Stomach (tissue), 9 donors: ENCODE measurements around the gene GAS2. TPM values are rescaled to one million over a fixed set of nuclear protein-coding genes. Genes with fewer than 3 reads are reported as not detected.
A peak's percentile ranks its signal among the peaks of the same experiment; 100 is the strongest.
"Not testable (repeated sequence)": the region's sequence is repeated elsewhere in the genome, so short reads cannot be mapped to it uniquely, and the experiment has no call there.

Experiments
- DNase-seq, 2 donors: peaks; one replicate each; pipeline versions ENCODE4 v3.0.0 to v3.0.0-alpha.2; 2013 to 2019
- H3K27ac ChIP-seq, 5 donors: fragments of 200-600 bp in 4 of 5; sonication (generic) in 4 of 5; one replicate each; pipeline ENCODE4 v1.5.1; 2013 to 2019; ENCODE audit warnings: mild to moderate bottlenecking in 1 of 5, moderate library complexity in 1 of 5
- H3K27me3 ChIP-seq, 3 donors: fragments of 200-600 bp; sonication (generic); one replicate each; pipeline ENCODE4 v1.5.1; 2017 to 2019; ENCODE audit warnings: mixed run types in 1 of 3
- H3K36me3 ChIP-seq, 4 donors: fragments of 200-600 bp; sonication (generic); 1 replicate in 3 of 4; 2 replicates in 1 of 4; pipeline ENCODE4 v1.5.1; 2016 to 2019
- H3K4me1 ChIP-seq, 4 donors: fragments of 200-600 bp; sonication (generic); one replicate each; pipeline ENCODE4 v1.5.1; 2016 to 2019
- H3K4me3 ChIP-seq, 4 donors: fragments of 200-600 bp; sonication (generic) in 3 of 4; one replicate each; pipeline ENCODE4 v1.5.1; 2016 to 2019; ENCODE audit warnings: mild to moderate bottlenecking in 1 of 4
- H3K9me3 ChIP-seq, 4 donors: fragments of 200-600 bp; sonication (generic); one replicate each; pipeline ENCODE4 v1.5.1; 2016 to 2019
- EP300 ChIP-seq: sonication (generic); formaldehyde crosslinking; IDR thresholded peaks from one replicate; pipeline ENCODE4 v1.6.1; 2017; ENCODE audit warnings: antibody characterized with exemption
- POLR2A ChIP-seq, 4 donors: fragments of 450-650 bp; IDR thresholded peaks; one replicate each; pipeline ENCODE4 v1.6.1; 2016; ENCODE audit warnings: antibody characterized with exemption in 4 of 4, control low read depth in 2 of 4, mild to moderate bottlenecking in 1 of 4, moderate library complexity in 1 of 4
- POLR2AphosphoS5 ChIP-seq, 3 donors: sonication (generic); formaldehyde crosslinking; IDR thresholded peaks; one replicate each; pipeline ENCODE4 v1.6.1; 2016; ENCODE audit warnings: antibody characterized with exemption in 3 of 3
- WGBS, 5 donors: extraction: QIAGEN DNeasy Blood & Tissue Kit in 3 of 5; methylation state at CpG; one replicate each; pipeline versions ENCODE4 v1.1.5 to v1.1.7; 2013 to 2018; 5-methylcytosine and 5-hydroxymethylcytosine counted together
- intact Hi-C: fragments of 100-400 bp; cut with DNase I; formaldehyde crosslinking; loops from one replicate; pipeline ENCODE4 v1.15.1; 2023; ENCODE audit warnings: low total_unique reads
- polyA plus RNA-seq, 3 donors: library from polyadenylated mRNA; stranded (reverse); fragments of 200-250 nt; gene quantifications; one replicate each; pipeline ENCODE4 v1.2.3, GENCODE V29; 2013
- total RNA-seq, 5 donors: library from RNA; depleted of rRNA; stranded (reverse); fragments of >200 nt; gene quantifications; one replicate each; pipeline versions ENCODE4 v1.1.0 to v1.2.3, GENCODE V29; 2014 to 2016
- TF ChIP-seq, protein P1 (sequence below), 7 experiments: fragments of 450-650 bp in 4 of 7; fragments of 200-600 bp in 3 of 7; sonication (generic) in 3 of 7; IDR thresholded peaks; one replicate each; pipeline ENCODE4 v1.5.1; 2016 to 2019; ENCODE audit warnings: antibody characterized with exemption in 7 of 7, control low read depth in 2 of 7, mild to moderate bottlenecking in 1 of 7
- donor health status: healthy with polysubstance abuse.
- donor health status: Bipolar disorder and iron deficiency.
- donor health status: healthy.

GAS2 gene
- total and polyA plus RNA-seq, 8 donors = 0.45 to 39.4 (median 3.7) TPM

DNA sequence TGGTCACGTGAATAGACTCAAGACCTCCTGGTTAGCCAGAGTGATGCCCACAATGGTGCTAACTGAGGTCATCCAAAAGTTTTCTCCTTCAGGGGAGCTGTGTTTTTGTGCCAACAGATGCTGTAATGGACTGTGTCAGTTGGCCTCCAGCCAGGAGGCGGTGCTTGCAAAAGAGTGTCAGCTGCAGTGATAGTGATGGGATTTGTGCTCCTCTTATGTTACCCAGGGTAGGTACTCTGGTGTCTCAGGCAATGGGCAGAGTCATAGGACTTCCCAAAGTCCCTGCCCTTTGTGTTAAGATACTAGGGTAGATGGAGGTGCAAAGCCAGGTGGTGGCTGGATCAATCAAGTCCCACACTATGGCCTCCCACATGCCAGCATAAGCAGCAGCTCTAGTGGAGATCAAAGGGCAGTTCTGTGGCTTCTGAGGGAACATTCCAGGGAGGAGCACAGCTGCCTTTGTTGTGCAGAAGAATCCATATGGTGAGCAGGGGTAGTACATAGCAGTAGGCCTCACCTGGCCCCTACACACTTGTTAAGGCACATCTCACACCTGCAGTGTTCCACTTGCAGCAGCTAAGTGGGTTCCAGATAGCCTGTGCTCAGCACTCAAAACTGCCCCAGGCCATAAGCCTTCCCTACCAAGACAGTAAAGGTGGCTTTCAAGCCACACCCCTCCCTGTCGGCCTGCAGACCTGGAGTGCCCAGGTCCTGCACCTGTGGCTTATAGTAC lies 31.3 kb upstream of the GAS2 start:
- no peak overlapping the region for H3K4me3 ChIP-seq
- peak in 1 of 2 donors; percentile 21 for DNase-seq
- no peaks in the 10 kb centered on the region for H3K27me3 ChIP-seq
- no peak for TF ChIP-seq POLR2AphosphoS5 (IDR thresholded peaks at IDR 0.05)
- TF ChIP-seq EP300 = no peak
- no peak for TF ChIP-seq POLR2A (IDR thresholded peaks at IDR 0.05)
- TF ChIP-seq, protein P1, sequence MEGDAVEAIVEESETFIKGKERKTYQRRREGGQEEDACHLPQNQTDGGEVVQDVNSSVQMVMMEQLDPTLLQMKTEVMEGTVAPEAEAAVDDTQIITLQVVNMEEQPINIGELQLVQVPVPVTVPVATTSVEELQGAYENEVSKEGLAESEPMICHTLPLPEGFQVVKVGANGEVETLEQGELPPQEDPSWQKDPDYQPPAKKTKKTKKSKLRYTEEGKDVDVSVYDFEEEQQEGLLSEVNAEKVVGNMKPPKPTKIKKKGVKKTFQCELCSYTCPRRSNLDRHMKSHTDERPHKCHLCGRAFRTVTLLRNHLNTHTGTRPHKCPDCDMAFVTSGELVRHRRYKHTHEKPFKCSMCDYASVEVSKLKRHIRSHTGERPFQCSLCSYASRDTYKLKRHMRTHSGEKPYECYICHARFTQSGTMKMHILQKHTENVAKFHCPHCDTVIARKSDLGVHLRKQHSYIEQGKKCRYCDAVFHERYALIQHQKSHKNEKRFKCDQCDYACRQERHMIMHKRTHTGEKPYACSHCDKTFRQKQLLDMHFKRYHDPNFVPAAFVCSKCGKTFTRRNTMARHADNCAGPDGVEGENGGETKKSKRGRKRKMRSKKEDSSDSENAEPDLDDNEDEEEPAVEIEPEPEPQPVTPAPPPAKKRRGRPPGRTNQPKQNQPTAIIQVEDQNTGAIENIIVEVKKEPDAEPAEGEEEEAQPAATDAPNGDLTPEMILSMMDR (IDR thresholded peaks at IDR 0.05) = no peak
- H3K27ac ChIP-seq = no peak overlapping the region
- WGBS, 5 donors = 81 to 87% (median 83%) methylated on average over 3 of the region's 3 CpGs
- no peaks in the 10 kb centered on the region for H3K9me3 ChIP-seq
- H3K4me1 ChIP-seq = no peaks in the 10 kb centered on the region
- intact Hi-C loops = no loop called here
- no peaks in the 10 kb centered on the region for H3K36me3 ChIP-seq

GRCh38 chr11:22635689-22636088 lies 30.7 kb upstream of the GAS2 start:
- no peak overlapping the region for H3K4me3 ChIP-seq

GRCh38 chr11:22640862-22641261 lies 25.5 kb upstream of the GAS2 start:
- Histone ChIP-seq H3K36me3 (no peaks in the 10 kb centered on the region), H3K4me3 (no peak overlapping the region), H3K27me3 (no peaks in the 10 kb centered on the region), H3K27ac (no peak overlapping the region), H3K9me3 (no peaks in the 10 kb centered on the region), H3K4me1 (no peaks in the 10 kb centered on the region)
- intact Hi-C loops = no loop called here
- 80 to 95% (median 92%) methylated on average over 2 of the region's 2 CpGs for WGBS, 5 donors
- TF ChIP-seq POLR2A (IDR thresholded peaks at IDR 0.05) (no peak), EP300 (no peak), POLR2AphosphoS5 (IDR thresholded peaks at IDR 0.05) (no peak)
- TF ChIP-seq, protein P1 (IDR thresholded peaks at IDR 0.05) = no peak
- no peak for DNase-seq

More at GRCh38 chr11:22635689-22636088, 30.7 kb upstream of the GAS2 start:
- no peaks in the 10 kb centered on the region for H3K9me3 ChIP-seq
- H3K27ac ChIP-seq = no peak overlapping the region
- DNase-seq = no peak
- TF ChIP-seq EP300 (no peak), POLR2A (IDR thresholded peaks at IDR 0.05) (no peak), POLR2AphosphoS5 (IDR thresholded peaks at IDR 0.05) (no peak)
- TF ChIP-seq, protein P1 (IDR thresholded peaks at IDR 0.05) = no peak
- H3K4me1 ChIP-seq = no peaks in the 10 kb centered on the region
- H3K36me3 ChIP-seq = no peaks in the 10 kb centered on the region
- intact Hi-C loops = no loop called here
- H3K27me3 ChIP-seq = no peaks in the 10 kb centered on the region
- WGBS, 5 donors = 0 to 40% (median 0%) methylated on average over 1 of the region's 1 CpG

- no peak for DNase-seq
- intact Hi-C loops = no loop called here
- Histone ChIP-seq H3K4me3 (no peak overlapping the region), H3K4me1 (no peaks in the 10 kb centered on the region), H3K9me3 (no peaks in the 10 kb centered on the region), H3K27me3 (no peaks in the 10 kb centered on the region), H3K36me3 (no peaks in the 10 kb centered on the region), H3K27ac (no peak overlapping the region)
- no peak for TF ChIP-seq EP300
- no peak for TF ChIP-seq POLR2AphosphoS5 (IDR thresholded peaks at IDR 0.05)
- no peak for TF ChIP-seq POLR2A (IDR thresholded peaks at IDR 0.05)
Measured at GRCh38 chr11:22641559-22641958, 24.9 kb upstream of the GAS2 start.

- WGBS, 5 donors = 71 to 86% (median 76%) methylated on average over 12 to 15 of the region's 15 CpGs
- H3K36me3 ChIP-seq, DNase-seq, intact Hi-C loops, H3K27me3 ChIP-seq, H3K4me1 ChIP-seq, H3K27ac ChIP-seq, H3K9me3 ChIP-seq, H3K4me3 ChIP-seq: not testable (repeated sequence)
Measured at GRCh38 chr11:22652346-22652745, 14.1 kb upstream of the GAS2 start.
